Fibroblast of pulmonary artery (primary cell): ENCODE measurements around the gene CREB5.
A peak's percentile ranks its signal among the peaks of the same experiment; 100 is the strongest.

Experiments
- DNase-seq: peaks from one replicate; pipeline ENCODE4 v3.0.0-alpha.2; 2010; ENCODE audit warnings: low read depth
- H3K4me3 ChIP-seq: replicated peaks from 2 replicates; pipeline ENCODE4 v1.5.1; 2011; ENCODE audit warnings: low read depth, mild to moderate bottlenecking, control low read depth, low read length, moderate library complexity
- TF ChIP-seq, protein P1 (sequence below): IDR thresholded peaks from 2 replicates; pipeline ENCODE4 v1.5.1; 2011; ENCODE audit warnings: mild to moderate bottlenecking, control low read depth, low read length, inconsistent platforms; ENCODE audit errors: missing control alignments

CREB5 gene

DNA sequence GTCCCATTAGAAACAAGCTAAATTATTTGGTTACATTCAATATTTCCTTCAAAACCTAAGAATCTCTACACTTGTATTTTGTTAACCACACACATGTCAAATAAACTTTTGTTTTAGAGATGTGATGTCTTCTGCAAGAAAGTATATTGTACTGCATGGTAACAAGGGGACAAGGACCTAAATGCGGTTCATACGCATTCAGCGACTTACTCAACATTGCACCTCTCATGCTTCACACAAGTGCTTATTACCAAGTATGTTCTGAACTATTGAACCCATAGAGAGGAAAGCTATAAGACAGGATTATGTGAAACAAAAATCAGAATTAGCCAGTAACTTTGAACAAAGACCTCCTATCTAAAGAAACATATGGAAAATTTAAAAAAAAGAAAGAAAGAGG, 68.3 kb downstream of the CREB5 start:
- DNase-seq: no peak
- H3K4me3 ChIP-seq: no peak overlapping the region
- TF ChIP-seq, protein P1, sequence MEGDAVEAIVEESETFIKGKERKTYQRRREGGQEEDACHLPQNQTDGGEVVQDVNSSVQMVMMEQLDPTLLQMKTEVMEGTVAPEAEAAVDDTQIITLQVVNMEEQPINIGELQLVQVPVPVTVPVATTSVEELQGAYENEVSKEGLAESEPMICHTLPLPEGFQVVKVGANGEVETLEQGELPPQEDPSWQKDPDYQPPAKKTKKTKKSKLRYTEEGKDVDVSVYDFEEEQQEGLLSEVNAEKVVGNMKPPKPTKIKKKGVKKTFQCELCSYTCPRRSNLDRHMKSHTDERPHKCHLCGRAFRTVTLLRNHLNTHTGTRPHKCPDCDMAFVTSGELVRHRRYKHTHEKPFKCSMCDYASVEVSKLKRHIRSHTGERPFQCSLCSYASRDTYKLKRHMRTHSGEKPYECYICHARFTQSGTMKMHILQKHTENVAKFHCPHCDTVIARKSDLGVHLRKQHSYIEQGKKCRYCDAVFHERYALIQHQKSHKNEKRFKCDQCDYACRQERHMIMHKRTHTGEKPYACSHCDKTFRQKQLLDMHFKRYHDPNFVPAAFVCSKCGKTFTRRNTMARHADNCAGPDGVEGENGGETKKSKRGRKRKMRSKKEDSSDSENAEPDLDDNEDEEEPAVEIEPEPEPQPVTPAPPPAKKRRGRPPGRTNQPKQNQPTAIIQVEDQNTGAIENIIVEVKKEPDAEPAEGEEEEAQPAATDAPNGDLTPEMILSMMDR: no peak

DNA sequence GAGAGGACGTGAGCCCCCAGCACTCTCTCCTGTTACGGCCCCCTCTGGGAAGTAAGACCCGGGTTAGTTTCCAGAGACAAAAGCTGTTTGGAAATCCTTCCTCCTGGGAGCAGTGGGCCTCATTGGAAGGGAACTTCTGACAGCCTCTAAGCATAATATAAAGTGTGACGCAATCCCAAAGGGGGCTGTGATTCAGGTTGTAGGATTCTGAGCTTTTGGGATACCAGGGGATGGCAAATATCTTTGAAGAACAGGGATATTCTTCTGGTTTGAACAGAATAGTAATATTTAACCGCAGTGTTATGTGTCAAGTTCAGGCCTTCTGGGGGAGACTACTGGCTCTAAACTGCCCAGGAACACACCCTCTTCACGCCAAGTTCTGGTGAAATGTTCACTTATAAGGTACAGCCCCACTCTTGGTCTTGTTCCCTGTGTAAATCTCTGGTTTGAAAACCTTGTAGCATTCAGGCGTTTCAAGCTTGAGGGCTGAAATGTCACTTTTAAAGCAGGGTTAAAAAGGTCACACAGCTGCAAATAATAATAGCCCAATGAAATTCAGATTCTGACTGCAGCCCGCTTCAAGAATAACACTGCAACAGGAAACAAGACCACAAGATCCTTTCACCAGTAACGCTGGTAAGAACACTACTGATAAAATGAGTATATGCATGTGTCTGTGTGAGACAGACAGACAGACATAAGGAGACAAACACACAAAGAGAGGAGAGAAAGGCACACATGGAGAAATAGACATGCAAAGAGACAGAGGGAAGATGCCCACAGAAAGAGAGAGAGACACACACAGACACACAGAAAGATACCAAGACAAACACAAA, 69.0 kb downstream of the CREB5 start:
- TF ChIP-seq, protein P1: no peak
- DNase-seq: peak; percentile 72

DNA sequence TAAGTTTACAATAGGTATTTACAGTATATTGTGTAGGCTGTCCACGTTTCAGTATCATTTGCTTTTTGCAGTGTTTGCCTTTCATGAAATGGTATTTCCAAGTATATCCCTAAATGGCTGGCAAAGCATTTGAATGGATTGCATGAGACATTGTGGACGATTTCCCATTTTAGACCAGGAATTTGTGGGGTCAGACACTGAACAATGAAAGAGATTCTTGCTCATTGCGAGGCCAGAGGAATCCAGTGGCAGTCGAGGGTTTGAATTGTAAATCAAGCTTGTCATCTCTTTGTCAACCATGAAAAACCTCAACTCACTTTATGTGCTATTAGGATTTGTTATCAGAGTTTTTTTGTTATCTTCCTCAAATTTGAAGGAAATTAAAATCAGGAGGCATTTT, 70.8 kb downstream of the CREB5 start:
- no peak overlapping the region for H3K4me3 ChIP-seq
- peak; percentile 26 for DNase-seq
- TF ChIP-seq, protein P1: no peak

More for the DNA sequence above, 69.0 kb downstream of the CREB5 start:
- no peak overlapping the region for H3K4me3 ChIP-seq

DNA sequence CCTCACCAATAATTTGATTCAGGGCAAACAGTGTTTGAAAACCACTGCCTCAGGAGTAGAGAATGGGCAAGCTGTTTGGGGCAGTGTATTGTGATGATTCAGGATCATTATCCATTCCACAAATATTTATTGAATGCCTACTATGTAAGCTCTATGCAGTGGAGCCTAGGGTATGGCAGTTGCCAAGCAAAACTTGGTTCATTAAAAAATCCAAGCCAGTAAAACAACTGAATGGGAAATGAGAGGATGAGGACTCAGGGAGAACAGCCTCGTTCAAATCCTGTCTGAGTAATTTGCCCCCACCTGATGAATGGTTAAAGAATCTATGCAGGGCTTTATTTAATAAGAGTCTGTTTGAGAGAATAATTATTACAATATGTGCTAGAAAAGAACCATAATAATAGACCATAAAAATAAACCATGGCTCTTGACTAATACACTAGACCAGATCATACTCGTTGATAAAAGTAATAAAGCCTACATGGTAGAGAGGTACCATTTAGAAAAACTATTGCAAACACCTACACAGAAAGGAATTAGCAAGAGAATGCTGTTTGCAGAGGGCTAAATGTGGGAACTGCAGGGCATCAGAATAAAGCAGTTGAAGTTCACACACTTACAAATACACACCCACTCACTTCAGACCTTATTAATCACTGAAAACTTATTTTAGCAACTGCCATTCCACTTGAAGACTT, 71.7 kb downstream of the CREB5 start:
- no peak for DNase-seq
- TF ChIP-seq, protein P1: no peak
- H3K4me3 ChIP-seq: no peak overlapping the region

DNA sequence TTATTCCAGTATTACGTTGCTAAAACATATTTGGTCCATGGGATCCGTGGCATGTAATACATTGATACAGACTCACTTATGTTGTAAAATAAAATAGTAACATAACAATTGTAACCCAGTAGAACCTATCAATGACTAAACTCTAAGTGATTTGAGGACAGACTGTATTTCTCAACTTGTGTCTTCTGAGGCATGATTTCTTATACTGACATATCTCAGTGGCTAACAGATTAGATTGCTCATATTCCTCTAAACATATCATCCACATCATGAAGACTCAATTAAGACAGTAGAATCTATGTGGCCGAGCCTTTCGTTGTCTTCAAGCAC, 72.3 kb downstream of the CREB5 start:
- no peak overlapping the region for H3K4me3 ChIP-seq
- TF ChIP-seq, protein P1: no peak

DNA sequence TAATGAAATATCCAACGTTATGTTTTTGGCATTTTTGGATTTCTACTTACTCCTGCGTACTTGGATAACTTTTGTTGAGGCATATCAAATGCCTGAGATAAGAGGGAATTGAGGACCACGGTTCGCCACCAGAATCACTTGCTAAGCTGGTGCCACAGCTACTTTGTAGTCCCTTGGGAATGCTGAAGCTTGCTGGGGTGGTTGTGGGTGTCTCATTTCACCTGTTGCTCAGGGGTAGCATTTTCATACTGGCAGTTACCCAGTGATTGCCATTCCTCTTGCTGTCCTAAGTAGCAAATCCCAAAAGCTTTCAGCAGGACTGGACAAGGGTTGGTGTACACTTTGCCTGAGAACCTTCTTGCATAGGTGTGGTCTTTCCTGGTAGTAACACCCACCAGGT, 75.2 kb downstream of the CREB5 start:
- no peak overlapping the region for H3K4me3 ChIP-seq
- DNase-seq: no peak
- TF ChIP-seq, protein P1: no peak

More for the DNA sequence above, 72.3 kb downstream of the CREB5 start:
- no peak for DNase-seq
